HL-60/S4 (cell line): ENCODE measurements around the gene TMEM82.

Source experiments
- in situ Hi-C: fragments of 300-500 bp; cut with MboI; formaldehyde crosslinking; loops from 2 replicates; pipeline ENCODE4 v1.14.3; 2022; ENCODE audit warnings: low sequenced_read_pairs

Gene TMEM82

DNA sequence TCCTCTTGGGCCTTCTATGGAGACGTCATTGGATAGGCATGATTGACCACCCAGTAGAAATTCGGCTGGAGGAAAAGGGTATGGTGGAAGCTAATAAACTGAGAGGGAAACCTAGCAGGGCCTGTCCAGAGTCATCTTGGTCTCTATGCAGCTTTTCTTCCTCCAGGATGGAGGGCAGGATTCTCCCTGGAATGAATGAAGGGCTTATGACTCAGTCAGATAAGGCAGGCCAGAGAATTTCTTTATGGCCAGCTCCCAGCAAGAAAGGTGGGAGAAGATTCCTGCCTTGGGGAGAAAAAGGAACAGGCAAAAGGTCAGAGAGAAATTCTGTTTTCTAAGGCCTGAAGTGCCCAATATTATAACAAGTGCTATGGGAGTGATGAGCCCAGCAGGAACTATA lies 33.4 kb downstream of the TMEM82 start:
- in situ Hi-C loops: no loop called here

DNA sequence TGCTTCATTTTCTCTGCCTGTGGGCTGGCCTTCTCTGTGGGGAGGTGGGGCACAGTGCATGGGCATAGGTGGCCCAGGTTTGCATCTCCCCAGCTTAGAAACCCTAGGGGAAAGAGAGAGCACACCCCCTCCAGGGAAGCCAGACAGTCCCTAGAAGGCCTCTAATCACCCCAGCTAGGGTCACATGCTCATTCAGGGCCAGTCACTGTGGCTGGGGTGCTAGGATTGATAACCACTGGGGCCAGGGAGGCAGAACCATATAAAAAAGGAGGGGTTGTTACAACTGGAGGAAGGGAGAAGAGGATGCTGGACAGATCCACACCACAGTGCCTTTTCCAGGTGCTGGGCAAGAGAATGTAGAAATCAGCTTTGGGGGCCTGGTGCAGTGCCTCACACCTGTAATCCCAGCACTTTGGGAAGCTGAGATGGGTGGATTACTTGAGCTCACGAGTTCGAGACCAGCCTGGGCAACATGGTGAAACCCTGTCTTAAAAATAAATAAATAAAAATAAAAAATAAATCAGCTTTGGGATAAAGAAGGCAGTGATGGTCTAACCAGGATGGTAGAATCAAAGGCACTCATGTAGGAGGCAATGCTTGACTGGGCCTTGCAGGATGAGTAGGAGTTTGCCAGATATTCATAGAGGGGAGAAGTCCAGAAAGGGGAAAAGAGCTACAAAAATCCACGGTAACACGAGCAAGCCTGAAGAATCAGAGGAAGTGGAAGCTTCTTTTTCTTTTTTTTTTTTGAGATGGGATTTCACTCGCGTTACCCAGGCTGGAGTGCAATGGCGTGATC lies 35.8 kb downstream of the TMEM82 start:
- in situ Hi-C loops: no loop called here

DNA sequence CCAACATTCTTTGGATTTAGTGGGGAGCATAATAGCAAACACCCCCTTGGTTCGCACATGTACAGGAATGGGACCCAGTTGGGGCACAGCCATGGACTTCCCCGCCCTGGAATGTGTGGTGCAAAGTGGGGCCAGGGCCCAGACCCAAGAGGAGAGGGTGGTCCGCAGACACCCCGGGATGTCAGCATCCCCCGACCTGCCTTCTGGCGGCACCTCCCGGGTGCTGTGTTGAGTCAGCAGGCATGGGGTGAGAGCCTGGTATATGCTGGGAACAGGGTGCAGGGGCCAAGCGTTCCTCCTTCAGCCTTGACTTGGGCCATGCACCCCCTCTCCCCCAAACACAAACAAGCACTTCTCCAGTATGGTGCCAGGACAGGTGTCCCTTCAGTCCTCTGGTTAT lies 43.4 kb downstream of the TMEM82 start:
- in situ Hi-C loops: no loop called here

DNA sequence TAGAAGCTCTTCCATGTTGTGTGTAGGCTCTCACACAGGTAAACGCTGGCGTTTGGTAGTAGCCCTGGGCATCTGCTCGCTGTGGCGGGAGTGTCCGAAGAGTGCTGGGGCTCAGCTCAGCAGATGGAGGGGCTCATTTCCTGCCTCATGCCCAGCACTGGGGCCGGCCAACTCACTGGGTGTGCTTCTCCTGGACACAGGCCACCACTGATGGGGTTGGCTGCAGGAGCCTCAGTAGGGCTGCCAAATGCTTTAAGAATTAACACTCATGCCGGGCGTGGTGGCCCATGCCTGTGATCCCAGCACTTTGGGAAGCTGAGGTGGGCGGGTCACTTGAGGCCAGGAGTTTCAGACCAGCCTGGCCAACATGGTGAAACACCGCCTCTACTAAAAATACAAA lies 44.3 kb downstream of the TMEM82 start:
- in situ Hi-C loops: no loop called here

DNA sequence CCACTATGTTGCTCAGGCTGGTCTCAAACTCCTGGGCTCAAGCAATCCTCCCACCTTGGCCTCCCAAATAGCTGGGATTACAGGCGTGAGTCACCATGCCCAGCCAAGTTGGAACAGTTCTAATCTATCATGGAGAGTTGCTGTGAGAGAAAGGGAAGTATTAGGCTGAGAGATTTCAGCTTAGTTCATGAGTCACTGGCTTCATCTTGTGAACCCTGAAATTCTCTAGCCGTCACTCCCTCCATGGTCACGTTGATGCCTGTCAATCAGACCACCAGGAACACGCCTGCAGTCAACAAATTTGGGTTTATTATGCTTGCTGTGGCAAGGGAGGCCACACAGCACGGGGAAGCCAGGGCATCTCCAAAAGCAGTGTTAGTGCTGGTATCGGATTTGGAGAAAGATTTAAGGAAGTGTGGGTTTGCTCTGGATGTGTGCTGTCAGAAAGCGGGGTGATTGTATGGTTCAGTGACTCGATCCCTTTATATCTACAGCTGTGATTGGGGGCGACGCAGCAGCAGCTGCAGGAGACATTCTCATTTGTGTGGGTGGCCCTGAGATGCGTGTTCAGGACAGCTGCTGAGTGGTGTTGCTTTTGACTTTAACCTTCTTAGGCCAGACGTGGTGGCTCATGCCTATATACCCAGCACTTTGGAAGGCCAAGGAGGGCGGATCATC lies 46.5 kb downstream of the TMEM82 start:
- in situ Hi-C loops: no loop called here

DNA sequence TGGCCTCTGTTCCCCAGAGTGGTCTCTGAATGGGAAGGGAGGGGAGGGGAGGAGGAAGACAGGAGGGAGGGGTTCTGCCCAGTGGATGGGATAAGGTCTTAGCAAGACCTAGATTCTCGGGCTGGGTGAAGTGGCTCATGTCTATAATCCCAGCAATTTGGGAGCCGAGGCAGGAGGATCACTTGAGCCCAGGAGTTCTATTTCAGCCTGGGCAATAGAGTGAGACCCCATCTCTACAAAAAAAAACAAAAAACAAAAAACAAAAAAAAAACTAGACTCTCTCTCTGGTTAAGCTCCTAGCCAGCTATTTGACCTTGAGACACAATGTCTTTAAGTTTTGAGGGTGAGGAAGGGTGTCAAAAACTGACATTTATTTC lies 53.8 kb downstream of the TMEM82 start:
- in situ Hi-C loops: no loop called here
